CD4-positive, alpha-beta T cell (primary cell): ENCODE measurements around the gene CACNA1H. TPM values are rescaled to one million over a fixed set of nuclear protein-coding genes. Genes with fewer than 3 reads are reported as not detected.

Experiments used
- ATAC-seq: fragments of 200-7000 bp; cut with Tn5 transposase; one replicate; pipeline ENCODE4 v1.10.0; 2022; ENCODE audit warnings: mild to moderate bottlenecking; ENCODE audit not compliant: poor library complexity
- CTCF ChIA-PET: fragments of 350-600 bp; sonication (Branson Sonifier 250); formaldehyde crosslinking; loops from one replicate; lab custom pipeline; 2021; ENCODE audit warnings: antibody characterized with exemption, inconsistent platforms; lab: Charles Lee
- POLR2A ChIA-PET: fragments of 350-600 bp; sonication (Branson Sonifier 250); formaldehyde crosslinking; loops from one replicate; lab custom pipeline; 2021; ENCODE audit warnings: antibody characterized with exemption, inconsistent platforms; lab: Charles Lee
- DNase-seq, 14 experiments: peaks; one replicate each; pipeline ENCODE4 v3.0.0-alpha.2; 2013 to 2020; ENCODE audit warnings: mixed read lengths in 2 of 14
- H3K27ac ChIP-seq, 2 donors: one replicate each; pipeline versions ENCODE4 v1.5.1 to v1.7.0; 2013; ENCODE audit warnings: low read length in 2 of 2, low read depth in 1 of 2, mild to moderate bottlenecking in 1 of 2
- H3K27me3 ChIP-seq, 2 experiments: 1 replicate in 1 of 2; 2 replicates in 1 of 2; pipeline versions ENCODE4 v1.6.1 to v1.7.0; 2013; ENCODE audit warnings: low read length in 2 of 2, control low read depth in 1 of 2, mild to moderate bottlenecking in 1 of 2, moderate library complexity in 1 of 2; ENCODE audit not compliant: insufficient read depth in 2 of 2, control insufficient read depth in 1 of 2
- H3K36me3 ChIP-seq: one replicate; pipeline ENCODE4 v1.6.1; 2013; ENCODE audit warnings: low read length, control low read depth; ENCODE audit not compliant: insufficient read depth
- H3K4me1 ChIP-seq: one replicate; pipeline ENCODE4 v1.6.1; 2013; ENCODE audit warnings: low read length, control low read depth; ENCODE audit not compliant: insufficient read depth
- H3K4me3 ChIP-seq: one replicate; pipeline ENCODE4 v1.5.1; 2013; ENCODE audit warnings: mild to moderate bottlenecking, low read length, moderate library complexity
- H3K9me3 ChIP-seq, 2 experiments: 1 replicate in 1 of 2; 2 replicates in 1 of 2; pipeline versions ENCODE4 v1.6.1 to v1.7.0; 2013; ENCODE audit warnings: low read length in 2 of 2, mild to moderate bottlenecking in 2 of 2, control low read depth in 1 of 2, moderate library complexity in 1 of 2; ENCODE audit not compliant: control insufficient read depth in 1 of 2, insufficient read depth in 1 of 2
- H3K27ac Mint-ChIP-seq: one replicate; pipeline ENCODE4 v1.8.0; 2020; ENCODE audit warnings: mixed read lengths
- H3K27me3 Mint-ChIP-seq: one replicate; pipeline ENCODE4 v1.8.0; 2021; ENCODE audit warnings: mixed read lengths
- H3K36me3 Mint-ChIP-seq: one replicate; pipeline ENCODE4 v1.8.0; 2021; ENCODE audit warnings: low read depth, mixed read lengths
- H3K4me1 Mint-ChIP-seq: one replicate; pipeline ENCODE4 v1.8.0; 2021; ENCODE audit warnings: low read depth, mixed read lengths
- H3K4me3 Mint-ChIP-seq: one replicate; pipeline ENCODE4 v1.8.0; 2020; ENCODE audit warnings: mild to moderate bottlenecking, mixed read lengths
- H3K9me3 Mint-ChIP-seq: one replicate; pipeline ENCODE4 v1.8.0; 2020; ENCODE audit warnings: mixed read lengths
- CTCF ChIP-seq: fragments of 200-600 bp; IDR thresholded peaks from one replicate; pipeline ENCODE4 v1.8.0; 2022; ENCODE audit warnings: antibody characterized with exemption, mild to moderate bottlenecking
- intact Hi-C, 2 experiments: fragments of 100-400 bp; cut with DNase I in 1 of 2; cut with micrococcal nuclease in 1 of 2; formaldehyde crosslinking; loops; one replicate each; pipeline versions ENCODE4 v1.15.1 to v1.9.0; 2023 to 2025; cut with DNase I, micrococcal nuclease
- total RNA-seq, 174 experiments: library from RNA in 2 of 174; stranded (reverse) in 2 of 174; gene quantifications; one replicate each; pipeline ENCODE4 v1.2.3 and lab custom pipeline; 2021 to 2026

The CACNA1H gene
- total RNA-seq, 2 experiments from 2014 or later = 5.7 to 6.3 TPM

- CTCF ChIA-PET = no interaction called here
- no peaks in the 10 kb centered on the region for H3K27me3 Mint-ChIP-seq
- DNase-seq (no peak), ATAC-seq (no peak)
- Histone ChIP-seq H3K4me3 (no peak overlapping the region), H3K27ac (no peak overlapping the region), H3K9me3 (peaks cover 0 to 10% of the 10 kb centered on the region in 2 experiments), H3K27me3 (peaks cover 0 to 2% of the 10 kb centered on the region in 2 experiments), H3K36me3 (no peaks in the 10 kb centered on the region), H3K4me1 (no peaks in the 10 kb centered on the region)
- TF ChIP-seq CTCF = no peak
- no peaks in the 10 kb centered on the region for H3K4me1 Mint-ChIP-seq
- POLR2A ChIA-PET = no interaction called here
- no peak overlapping the region for H3K4me3 Mint-ChIP-seq
- H3K9me3 Mint-ChIP-seq = no peaks in the 10 kb centered on the region
- H3K36me3 Mint-ChIP-seq = no peaks in the 10 kb centered on the region
- no peak overlapping the region for H3K27ac Mint-ChIP-seq
- intact Hi-C loops = no loop called here
Observed at GRCh38 chr16:1172651-1173050, 19.7 kb downstream of the CACNA1H start.

GRCh38 chr16:1173788-1174451 lies 21.0 kb downstream of the CACNA1H start:
- Mint-ChIP-seq H3K4me1 (no peaks in the 10 kb centered on the region), H3K9me3 (no peaks in the 10 kb centered on the region), H3K4me3 (no peak overlapping the region), H3K36me3 (no peaks in the 10 kb centered on the region), H3K27ac (no peak overlapping the region), H3K27me3 (no peaks in the 10 kb centered on the region)
- ATAC-seq (no peak), DNase-seq (no peak)
- no peaks in the 10 kb centered on the region for H3K4me1 ChIP-seq
- no peak for TF ChIP-seq CTCF
- H3K36me3 ChIP-seq = no peaks in the 10 kb centered on the region
- H3K4me3 ChIP-seq = no peak overlapping the region
- H3K27me3 ChIP-seq = peaks cover 0 to 2% of the 10 kb centered on the region in 2 experiments
- ChIA-PET CTCF (no interaction called here), POLR2A (no interaction called here)
- intact Hi-C loops = no loop called here
- peaks cover 0 to 7% of the 10 kb centered on the region in 2 experiments for H3K9me3 ChIP-seq
- no peak overlapping the region for H3K27ac ChIP-seq

- no peak for TF ChIP-seq CTCF
- Histone ChIP-seq H3K27me3 (peaks cover 0 to 2% of the 10 kb centered on the region in 2 experiments), H3K4me1 (no peaks in the 10 kb centered on the region), H3K27ac (no peak overlapping the region), H3K4me3 (no peak overlapping the region), H3K9me3 (peaks cover 0 to 5% of the 10 kb centered on the region in 2 experiments), H3K36me3 (no peaks in the 10 kb centered on the region)
- Mint-ChIP-seq H3K27me3 (no peaks in the 10 kb centered on the region), H3K36me3 (no peaks in the 10 kb centered on the region), H3K4me1 (no peaks in the 10 kb centered on the region), H3K9me3 (no peaks in the 10 kb centered on the region), H3K4me3 (no peak overlapping the region), H3K27ac (no peak overlapping the region)
- DNase-seq (no peak), ATAC-seq (no peak)
- ChIA-PET CTCF (no interaction called here), POLR2A (no interaction called here)
- intact Hi-C loops = no loop called here
Observed at GRCh38 chr16:1174477-1175357, 21.8 kb downstream of the CACNA1H start.
